A549 (cell line): ENCODE data around the gene PRUNE2.

Experiments
- CHD2 ChIP-seq: fragments of 150-350 bp; IDR thresholded peaks from 2 replicates; pipeline ENCODE4 v1.6.1; 2014; ENCODE audit warnings: low read length; ENCODE audit not compliant: partially characterized antibody
- ESRRA ChIP-seq: fragments of 150-350 bp; IDR thresholded peaks from 2 replicates; pipeline ENCODE4 v1.6.1; 2014; ENCODE audit warnings: mild to moderate bottlenecking, low read length, borderline replicate concordance
- TF ChIP-seq, protein P1 (sequence below): fragments of >200 bp; sonication (Bioruptor Twin); formaldehyde crosslinking; IDR thresholded peaks from 3 replicates; pipeline ENCODE4 v1.5.1; 2016

- TF ChIP-seq ESRRA (no peak), CHD2 (no peak)
- TF ChIP-seq, protein P1, sequence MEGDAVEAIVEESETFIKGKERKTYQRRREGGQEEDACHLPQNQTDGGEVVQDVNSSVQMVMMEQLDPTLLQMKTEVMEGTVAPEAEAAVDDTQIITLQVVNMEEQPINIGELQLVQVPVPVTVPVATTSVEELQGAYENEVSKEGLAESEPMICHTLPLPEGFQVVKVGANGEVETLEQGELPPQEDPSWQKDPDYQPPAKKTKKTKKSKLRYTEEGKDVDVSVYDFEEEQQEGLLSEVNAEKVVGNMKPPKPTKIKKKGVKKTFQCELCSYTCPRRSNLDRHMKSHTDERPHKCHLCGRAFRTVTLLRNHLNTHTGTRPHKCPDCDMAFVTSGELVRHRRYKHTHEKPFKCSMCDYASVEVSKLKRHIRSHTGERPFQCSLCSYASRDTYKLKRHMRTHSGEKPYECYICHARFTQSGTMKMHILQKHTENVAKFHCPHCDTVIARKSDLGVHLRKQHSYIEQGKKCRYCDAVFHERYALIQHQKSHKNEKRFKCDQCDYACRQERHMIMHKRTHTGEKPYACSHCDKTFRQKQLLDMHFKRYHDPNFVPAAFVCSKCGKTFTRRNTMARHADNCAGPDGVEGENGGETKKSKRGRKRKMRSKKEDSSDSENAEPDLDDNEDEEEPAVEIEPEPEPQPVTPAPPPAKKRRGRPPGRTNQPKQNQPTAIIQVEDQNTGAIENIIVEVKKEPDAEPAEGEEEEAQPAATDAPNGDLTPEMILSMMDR = no peak
Observed at GRCh38 chr9:76835571-76836283, 70.2 kb downstream of the PRUNE2 start.
